Eye (tissue), 1 donor: ENCODE results near the gene SMARCAL1.

Source experiments
- DNase-seq: peaks from one replicate; pipeline ENCODE4 v3.0.0-alpha.2; 2015

SMARCAL1 gene

DNA sequence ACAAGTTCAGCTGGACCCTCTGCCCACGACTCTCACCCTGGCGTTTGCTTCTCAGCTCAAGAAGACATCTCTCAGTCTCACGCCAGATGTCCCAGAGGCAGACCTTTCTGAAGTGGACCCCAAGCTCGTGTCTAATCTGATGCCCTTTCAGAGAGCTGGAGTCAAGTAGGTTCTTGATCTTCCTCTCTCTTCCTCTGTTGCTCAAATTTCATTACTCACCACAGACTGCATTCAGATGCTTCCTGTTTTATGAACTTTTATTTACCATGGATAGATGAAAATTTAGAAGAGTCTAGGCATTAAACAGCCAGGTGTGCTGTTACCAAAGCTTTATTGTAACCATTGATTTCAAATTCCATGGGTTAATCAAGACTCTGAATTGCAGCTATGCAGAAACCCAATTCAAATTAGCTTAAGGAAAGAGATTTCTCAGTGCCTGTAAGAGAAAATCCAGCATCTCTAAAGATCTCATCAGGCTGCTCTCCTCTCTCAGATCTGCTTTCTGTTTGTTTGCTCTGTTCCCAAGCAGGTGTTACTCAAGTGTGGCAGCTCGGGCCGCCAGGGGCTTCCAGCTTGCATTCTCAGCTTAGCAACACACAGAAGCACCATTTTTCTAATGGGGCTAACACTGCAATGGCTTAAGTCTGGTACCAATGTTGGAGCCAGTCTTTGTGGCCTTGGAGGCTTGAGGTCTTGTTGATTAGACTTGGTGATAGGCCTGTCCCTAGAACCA lies 16.5 kb downstream of the SMARCAL1 start:
- no peak for DNase-seq

DNA sequence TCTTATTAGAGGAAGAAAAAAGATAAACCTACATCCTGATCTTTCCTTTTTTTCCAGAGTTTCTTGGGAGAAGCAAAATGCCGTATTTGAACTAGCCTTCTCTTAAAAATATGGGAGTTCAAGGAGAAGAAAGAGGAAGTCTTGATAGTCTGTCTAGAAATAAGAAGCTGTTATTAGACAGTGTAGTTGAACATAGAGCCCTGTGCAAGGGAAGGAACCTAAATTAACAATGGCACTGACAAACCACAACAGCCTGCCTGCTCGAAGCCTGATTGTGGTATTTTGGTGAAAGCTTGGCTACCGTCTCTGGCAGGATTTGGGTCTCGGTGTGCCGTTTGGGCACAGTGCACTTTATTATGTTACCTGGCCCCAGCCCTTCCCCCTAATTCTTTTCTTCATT lies 17.1 kb downstream of the SMARCAL1 start:
- DNase-seq = no peak

DNA sequence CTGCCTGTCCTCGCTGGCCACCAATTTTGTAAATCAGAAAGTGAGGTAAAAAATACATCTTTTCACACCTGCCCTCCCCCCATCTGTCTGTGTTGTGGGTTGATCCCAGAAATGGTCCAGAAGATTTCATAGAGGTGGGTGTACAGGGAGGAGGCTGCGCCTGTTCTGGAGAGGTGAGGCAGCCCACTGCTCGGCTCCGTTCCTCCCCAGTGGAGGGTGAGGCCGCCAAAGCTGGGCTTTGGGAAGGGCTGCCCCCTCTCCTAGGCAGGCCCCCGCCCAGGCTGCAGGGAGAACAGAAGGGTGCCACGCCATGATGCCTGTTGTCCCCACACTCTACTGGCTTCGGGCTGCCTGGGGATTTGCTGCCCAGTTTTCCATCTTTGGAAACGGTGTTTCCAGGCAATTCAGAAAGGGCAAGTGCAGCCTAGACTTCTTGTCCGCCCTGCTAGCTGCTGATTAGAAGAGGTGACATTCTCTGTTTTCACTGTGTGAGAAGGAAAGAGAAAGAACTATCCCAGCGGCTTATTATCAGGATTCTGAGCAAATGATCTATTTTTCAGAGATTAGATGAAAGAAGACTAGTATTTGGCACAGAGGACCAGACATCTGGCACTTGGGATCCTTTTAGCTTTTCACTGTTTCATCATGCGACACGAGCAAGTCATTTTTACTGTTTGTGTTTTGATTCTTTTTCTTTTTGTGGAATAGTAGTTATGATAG lies 18.7 kb downstream of the SMARCAL1 start:
- no peak for DNase-seq

DNA sequence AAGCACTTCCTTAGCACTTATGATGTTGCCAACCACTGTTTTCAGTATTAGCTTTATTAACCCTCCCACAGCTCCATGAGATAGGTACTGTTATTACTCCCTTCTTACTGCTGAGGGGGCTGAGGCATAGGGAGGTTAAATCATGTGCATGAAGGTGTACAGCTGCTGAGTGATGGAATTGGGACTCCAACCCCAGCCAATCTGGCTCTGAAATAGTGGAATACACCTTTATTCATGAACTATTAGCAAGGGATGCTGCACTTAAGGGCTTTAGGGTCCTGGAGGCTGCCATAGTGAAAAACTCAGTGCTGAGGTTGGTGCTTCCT lies 19.2 kb downstream of the SMARCAL1 start:
- no peak for DNase-seq

DNA sequence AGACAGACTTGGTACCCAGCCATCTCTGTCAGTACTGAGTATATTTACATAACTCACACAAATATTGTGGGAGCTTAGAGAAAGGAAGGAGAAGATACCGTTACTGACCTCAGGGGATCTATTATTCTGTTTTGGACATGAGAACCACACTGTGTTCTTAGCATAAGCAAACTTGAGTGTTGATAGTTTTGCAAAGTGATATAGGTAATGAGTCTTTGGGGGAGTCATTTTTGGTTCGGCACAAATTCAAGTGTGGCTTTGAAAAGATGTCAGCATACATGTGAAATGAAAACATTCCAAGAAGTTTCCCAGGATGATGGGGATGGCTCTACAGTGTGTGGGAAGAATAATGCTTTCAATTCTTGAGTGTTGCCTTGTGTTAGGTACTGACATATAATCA lies 24.1 kb downstream of the SMARCAL1 start:
- peak; percentile 13 for DNase-seq

DNA sequence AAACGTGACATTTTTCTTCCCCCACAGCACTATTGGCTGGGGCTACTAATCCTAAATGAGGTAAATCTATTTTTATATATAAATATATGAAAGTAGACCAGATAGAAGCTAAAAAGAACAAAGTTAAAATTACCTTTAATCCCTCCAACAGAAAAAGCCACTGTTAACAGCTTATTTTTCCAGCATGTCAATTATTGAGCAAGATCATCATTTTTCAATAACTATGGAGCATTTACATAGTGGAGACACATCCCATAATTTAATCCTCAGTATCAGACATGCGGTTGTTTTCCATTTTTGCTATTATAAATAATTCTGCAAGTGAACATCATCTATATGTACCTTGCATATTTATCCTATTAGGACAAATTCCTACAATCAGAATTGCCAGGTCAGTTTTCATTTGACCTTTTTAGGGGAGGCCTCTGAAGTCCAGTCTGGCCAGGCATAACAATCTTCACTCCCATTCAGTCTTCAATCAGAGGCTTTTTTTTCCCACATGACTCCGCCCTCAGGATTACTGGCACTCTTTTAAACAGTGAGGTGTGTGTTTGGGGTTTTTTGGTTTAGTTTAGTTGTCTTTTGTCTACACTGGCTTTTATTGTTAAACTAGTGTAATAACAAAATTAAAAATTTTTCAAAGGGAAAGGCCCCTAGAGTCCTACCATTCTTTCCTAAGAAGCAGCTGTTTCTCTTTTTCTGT lies 29.2 kb downstream of the SMARCAL1 start:
- DNase-seq = no peak

DNA sequence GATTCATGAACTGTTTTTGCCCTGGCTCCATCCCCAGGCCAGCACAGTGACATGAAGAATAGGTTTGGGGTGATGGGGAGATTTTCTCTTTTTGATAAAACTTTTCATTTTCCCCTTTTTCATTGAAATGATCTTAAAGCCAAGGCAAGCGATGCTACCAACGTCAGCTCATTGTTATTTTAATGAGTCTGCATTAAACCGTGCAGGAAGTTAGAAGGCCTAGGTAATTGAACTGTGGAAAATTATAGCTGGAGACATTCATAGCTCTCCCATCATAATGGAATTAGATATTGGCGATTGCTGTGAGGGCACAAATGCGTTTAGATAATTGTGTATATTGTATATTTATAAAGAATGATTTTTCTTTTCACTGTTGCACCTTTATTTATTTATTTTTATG lies 33.2 kb downstream of the SMARCAL1 start:
- no peak for DNase-seq

DNA sequence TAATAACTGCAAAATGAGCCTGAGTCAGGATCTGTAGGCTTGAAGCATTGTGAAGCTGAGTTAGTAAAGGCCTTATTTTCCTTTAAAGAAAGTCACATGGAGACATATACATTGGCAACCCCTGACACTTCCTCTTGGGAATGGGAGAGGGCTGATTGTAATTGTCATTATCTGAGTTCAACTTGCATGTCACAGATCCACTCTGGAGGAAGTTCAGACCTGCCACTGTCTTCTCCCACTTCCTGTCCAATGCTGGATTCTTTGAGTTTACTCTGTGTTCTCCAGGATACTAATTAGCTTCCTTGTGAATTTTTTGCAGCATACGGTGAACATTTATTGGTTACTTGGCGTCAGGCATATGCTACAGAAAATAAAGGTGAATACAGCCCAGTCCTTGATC lies 34.1 kb downstream of the SMARCAL1 start:
- DNase-seq = no peak

DNA sequence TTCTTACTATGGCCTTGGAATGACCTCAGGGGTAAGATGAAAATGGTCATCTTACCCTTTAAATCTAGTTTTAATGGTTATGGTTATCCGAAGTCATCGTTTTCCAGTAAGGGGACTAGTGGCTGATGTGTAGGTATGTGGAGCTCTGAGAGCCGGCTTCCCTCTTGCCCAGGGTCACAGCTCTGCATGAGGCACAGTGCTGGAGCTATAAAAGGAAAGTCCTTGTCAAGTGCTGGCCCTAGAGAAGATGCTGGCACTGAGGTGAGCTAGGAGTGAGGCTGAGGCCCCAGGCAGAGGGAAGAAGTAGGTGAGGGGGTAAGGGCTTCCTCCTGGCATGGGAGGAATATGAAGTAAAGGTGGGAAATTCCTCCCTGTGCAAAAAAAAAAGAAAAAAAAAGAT lies 35.0 kb downstream of the SMARCAL1 start:
- no peak for DNase-seq

DNA sequence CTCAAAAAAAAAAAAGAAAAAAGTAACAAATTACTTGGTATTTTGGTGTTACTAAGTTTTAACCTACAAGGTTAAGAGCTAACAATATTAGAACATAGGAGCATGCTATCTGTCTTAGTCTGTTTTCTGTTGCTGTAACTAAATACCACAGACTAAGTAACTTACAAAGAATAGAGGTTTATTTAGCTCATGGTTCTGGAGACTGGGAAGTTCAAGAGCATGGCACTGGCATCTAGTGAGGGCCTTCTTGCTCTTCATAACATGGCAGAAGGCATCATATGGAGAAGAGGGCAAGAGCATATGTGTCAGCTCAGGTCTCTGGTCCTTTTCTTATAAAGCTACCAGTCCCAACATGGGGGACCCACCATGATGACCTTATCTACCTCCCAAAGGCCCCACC lies 36.5 kb downstream of the SMARCAL1 start:
- no peak for DNase-seq

DNA sequence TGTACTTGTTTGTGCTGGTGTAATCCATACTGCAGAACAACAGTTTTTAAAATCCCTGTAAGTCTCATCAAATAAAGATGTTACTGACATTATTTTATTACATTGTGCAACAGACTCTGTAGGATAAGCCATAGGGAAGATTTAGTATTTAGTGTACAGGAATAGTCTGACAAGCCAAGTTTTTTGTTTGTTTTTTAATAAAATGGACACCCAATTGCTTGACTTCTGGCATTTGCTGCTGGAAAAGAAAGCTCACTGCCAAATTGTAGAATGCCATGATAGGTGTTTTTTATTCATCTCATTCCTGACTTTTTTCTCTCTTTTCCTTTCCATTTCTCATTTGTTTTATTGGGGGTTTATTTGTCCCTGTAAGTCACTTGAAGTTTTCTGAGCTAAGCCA lies 38.1 kb downstream of the SMARCAL1 start:
- DNase-seq = no peak

DNA sequence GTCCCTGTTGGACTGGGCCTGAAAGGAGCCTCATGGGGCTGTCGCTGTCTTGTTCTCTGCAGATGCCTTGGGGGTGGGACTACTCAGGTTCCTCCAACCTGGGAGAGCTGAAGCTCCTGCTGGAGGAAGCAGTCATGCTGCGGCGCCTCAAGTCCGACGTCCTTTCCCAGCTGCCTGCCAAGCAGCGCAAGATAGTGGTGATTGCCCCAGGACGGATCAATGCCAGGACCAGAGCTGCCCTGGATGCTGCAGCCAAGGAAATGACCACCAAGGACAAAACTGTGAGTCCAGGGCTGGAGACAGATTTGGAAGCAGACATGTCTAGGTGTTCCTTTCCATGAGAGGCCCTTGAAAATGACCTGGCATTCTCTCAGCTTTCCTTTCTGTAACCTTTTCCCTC lies 38.5 kb downstream of the SMARCAL1 start:
- no peak for DNase-seq

DNA sequence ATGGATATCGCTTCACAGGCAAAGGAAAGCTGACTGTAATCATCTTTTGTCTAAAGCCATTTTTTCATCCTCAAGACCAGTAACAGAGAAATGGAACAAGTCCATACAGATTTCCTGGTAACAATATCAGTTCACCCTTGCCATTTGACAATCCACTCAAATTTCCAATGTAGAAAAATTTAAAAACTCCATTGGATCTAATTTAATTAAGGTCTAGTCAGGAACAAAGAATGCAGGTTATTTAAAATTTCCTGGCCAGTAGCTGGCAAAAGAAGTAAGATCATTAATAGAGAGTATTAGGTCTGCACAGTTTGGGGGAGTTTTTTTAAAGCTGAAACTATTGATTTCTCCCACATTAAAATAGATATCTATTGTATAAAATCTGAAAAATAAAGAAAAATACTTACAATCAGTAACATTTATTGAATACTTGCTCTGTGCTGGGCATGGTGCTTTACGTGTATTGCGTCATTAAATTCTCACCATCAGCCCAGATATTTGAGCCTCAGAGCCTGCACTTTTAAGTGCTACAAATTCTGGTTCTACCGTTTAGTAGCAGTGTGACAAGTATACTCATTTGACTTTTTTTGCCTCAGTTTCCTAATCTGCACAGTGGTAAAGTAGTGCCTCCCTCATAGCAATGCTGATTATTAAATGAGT lies 41.8 kb downstream of the SMARCAL1 start:
- DNase-seq = no peak

DNA sequence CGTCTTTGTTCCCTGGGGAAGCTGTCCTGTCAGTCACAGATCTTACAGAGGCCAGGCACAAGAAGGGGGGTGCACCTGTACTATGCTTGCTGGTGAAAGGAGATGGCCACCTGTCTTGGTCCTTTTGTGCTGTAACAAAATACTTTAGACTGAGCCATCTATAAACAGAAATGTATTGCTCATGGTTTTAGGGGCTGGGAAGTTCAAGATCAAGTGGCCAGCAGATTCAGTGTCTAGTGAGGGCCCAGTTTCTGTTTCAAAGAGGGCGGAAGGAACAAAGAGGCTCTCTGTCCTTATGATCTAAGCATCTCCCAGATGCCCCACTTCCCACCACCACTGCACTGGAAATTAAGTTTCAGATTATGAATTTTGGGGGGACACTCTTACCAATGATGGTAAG lies 50.9 kb downstream of the SMARCAL1 start:
- DNase-seq = no peak

DNA sequence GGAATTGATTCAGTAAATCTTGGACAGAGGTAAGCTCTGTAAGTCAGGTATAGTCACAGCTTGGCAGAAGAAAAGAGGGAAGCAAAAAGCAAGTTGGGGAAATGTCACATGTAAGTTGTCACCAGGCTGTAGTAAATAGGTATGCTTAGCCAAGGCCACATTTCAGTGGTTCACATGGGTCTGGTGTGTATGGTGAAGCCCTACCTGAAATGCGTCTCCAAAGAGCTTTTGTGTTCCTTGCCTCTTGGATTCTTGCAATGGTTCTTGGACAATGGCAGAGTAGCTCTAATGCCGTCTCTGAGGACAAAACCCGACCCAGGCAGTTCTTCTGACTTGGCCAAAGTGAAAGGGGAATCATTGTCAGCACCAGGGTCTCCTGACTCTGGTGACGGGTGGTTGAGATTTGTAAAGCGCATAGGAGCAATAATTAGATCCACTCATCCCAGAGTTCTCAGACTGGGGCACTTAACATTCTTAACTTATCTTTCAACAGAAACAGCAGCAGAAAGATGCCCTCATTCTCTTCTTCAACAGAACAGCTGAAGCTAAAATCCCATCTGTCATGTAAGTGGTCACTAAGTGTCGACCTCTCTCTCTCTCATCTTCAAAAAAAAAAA lies 51.9 kb downstream of the SMARCAL1 start:
- no peak for DNase-seq

DNA sequence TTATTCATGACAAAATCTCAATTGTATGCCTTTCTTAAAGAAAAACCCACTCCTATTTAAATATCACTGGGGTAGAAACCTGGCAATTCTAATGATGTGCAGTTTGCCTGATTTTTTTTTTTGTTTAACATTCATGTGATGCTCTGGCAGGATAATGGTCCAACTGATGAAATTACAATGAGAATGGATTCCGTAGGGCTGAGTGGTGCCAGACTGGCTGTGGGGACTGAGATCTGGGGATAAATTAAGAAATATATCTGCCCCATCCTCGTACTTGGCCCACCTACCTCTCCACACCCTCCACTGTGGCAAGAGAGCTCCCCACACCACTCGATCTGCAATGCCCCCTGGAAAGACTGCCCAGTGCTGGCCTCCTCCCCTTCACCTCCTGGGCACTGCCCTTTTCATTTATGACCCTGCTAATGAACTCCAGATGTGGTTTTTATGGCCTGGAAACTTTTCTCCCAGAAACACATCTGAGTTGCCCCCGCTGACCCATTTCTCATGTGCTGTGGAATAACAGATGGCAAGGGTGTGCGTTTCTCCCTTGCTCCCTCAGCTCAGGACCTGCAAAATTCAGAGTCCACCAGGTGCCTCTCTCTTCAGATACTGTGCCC lies 53.4 kb downstream of the SMARCAL1 start:
- no peak for DNase-seq

DNA sequence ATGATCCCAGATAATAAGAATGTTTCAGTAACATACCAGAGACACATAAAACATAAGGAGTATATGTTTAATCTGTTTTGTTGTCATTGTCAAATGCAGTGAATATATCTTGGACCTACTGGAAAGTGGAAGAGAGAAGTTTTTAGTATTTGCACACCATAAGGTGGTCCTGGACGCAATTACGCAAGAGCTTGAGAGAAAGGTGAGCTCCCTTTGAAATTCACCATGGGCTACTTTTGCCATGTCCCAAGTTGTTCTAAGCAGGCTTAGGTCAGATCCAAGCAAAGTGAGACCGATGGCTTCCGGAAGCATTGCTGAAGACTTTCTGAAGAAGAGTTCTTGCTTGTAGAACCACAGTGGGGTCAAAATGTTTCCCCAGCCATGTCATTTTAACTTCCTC lies 55.6 kb downstream of the SMARCAL1 start:
- DNase-seq = no peak

DNA sequence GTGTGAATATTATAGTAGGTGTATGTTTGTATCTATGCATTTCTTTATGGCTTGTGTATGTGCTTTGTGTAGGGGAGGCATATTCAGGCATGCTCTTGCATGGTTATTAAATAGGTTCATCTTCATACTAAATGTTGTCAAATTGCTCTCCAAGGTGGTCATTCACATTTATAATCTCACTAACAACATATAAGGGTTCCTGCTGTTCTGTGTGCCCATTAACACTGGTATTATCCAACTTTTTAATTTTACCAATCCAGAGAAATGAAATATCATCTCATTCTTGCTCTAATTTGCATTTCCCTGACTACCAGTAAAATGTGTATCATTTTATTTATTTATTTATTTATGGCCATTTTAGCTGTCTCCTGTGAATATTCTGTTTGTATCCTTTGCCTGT lies 57.4 kb downstream of the SMARCAL1 start:
- DNase-seq = no peak

DNA sequence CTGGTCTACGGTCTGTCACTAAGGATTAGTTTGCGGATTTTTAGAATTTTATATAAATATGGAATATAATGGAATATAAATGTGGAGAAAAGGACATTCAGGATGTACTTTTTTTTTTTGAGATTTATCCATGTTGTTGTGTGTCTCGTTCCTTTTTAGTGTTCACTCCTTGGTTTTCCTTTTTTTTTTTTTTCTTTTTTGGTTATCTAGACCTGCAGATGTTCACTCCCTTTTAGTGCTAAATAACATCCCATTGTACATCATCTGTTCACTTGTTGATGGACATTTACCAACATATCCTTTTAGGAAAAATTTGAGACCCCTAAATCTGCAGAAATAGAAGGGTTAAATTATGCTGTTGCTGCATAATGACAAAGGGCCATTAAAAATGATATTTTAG lies 60.9 kb downstream of the SMARCAL1 start:
- DNase-seq = no peak

DNA sequence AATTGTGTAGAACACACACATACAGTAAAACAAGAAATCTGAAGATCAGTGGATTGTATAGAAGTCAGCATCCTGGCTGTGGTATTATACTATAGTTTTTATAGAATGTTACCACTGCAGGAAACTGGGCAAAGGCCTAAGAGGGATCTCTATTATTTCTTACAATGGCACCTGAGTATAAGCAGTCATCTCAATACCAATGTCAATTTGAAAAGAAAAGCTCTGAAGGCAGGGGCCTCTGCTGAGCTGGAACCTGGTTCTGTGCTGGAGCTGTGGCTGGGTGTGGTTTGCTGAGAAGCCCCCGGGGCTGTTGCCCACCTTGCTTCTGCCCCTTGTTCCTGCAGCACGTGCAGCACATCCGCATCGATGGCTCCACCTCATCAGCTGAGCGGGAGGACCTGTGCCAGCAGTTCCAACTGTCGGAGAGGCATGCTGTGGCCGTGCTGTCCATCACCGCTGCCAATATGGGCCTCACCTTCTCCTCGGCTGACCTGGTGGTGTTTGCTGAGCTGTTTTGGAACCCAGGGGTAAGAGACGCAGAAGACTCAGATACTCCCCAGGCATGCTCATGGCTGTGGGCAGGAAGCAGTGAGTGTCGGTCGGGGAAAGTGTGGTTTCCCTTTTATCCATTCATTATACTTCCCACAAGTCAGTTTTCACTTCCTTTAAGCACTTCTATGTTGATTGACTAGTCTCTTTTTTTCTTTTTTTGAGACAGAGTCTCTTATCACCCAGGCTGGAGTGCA lies 62.8 kb downstream of the SMARCAL1 start:
- DNase-seq = no peak

DNA sequence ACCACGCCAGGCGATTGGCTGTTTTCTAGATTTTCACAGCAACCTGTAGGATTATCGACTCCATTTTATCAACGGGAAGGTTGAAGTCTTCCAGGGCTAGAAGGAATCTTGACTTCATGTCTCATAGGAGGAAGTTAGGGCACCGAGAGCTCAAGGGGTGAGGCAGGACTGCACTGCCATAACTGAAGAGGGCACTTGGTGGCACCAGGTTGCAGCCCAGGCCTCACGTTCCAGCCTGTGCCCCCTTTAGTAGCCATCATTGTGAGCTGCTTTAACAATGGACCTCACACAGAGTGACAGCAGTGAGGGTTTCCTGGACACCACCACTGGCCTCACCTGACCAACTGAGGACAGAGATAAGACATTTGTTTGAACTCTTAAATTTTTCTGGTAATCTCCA lies 63.5 kb downstream of the SMARCAL1 start:
- no peak for DNase-seq
